Measurements from ENCODE around the gene PRLH. TPM values are rescaled to one million over a fixed set of nuclear protein-coding genes. Genes with fewer than 3 reads are reported as not detected.

Gene PRLH
- total RNA-seq, 1 donor from 2014 or later = not detected

DNA sequence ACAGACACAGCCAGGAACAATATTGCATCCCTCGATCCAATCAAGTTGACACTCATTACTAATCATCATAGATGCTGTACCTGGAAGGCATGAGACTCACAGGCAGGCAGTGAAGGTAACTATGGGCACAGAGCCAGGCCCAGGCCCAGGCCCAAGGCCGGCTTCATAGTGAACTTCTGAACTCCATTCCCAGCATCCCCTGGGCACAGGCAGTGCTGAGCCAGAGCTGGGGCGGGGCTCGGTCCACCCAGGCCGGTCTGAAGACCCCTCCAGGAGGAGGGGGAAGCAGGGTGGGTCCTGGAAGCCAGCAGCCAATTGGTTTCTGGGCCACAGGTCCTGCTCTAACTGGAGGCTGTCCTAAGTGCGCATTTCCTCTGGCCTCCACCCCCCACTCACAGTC is 41.7 kb upstream of the PRLH start:
- H3K36me3 ChIP-seq (ENCODE audit: control insufficient read depth, insufficient read depth, low read length) = peaks cover 1% of the 10 kb centered on the region
- DNase-seq (ENCODE audit: low read depth) = no peak
- no peaks in the 10 kb centered on the region for H3K27me3 ChIP-seq (ENCODE audit: control insufficient read depth, insufficient read depth, low read length)
- H3K4me3 ChIP-seq (ENCODE audit: low read depth, low read length) = no peak overlapping the region
- TF ChIP-seq, protein P1, sequence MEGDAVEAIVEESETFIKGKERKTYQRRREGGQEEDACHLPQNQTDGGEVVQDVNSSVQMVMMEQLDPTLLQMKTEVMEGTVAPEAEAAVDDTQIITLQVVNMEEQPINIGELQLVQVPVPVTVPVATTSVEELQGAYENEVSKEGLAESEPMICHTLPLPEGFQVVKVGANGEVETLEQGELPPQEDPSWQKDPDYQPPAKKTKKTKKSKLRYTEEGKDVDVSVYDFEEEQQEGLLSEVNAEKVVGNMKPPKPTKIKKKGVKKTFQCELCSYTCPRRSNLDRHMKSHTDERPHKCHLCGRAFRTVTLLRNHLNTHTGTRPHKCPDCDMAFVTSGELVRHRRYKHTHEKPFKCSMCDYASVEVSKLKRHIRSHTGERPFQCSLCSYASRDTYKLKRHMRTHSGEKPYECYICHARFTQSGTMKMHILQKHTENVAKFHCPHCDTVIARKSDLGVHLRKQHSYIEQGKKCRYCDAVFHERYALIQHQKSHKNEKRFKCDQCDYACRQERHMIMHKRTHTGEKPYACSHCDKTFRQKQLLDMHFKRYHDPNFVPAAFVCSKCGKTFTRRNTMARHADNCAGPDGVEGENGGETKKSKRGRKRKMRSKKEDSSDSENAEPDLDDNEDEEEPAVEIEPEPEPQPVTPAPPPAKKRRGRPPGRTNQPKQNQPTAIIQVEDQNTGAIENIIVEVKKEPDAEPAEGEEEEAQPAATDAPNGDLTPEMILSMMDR (IDR thresholded peaks at IDR 0.05; ENCODE audit: insufficient read depth, low read length, severe bottlenecking) = no peak
- FAIRE-seq = no peak

DNA sequence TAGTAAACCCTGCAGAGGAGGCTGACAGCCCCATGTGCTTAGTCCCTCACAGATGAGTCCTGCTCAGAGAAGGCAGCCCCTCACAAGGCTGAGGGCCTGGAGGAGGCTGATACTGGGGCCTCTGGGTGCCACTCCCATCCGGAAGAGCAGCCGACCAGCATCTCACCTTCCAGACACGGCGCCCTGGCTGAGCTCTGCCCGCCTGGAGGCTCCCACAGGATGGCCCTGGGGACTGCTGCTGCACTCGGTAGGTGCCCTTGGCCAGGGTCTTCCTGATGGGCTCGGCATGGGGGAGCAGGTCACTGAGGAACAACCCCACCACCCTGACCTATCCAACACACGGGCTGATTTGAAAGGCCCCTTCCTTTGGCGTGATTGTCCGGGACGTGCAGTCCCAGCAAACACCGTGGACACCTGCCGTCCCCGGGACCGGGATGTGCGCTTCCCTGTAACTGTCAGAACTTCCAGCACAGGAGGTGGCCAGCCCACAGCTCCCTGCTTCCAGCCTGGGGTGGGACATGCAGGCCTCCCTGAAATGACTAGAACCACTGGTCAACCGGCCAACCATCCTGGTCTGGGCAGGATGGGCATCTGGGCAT is 40.7 kb upstream of the PRLH start:
- no peak for DNase-seq (ENCODE audit: low read depth)
- Histone ChIP-seq H3K4me3 (ENCODE audit: low read depth, low read length) (no peak overlapping the region), H3K36me3 (ENCODE audit: control insufficient read depth, insufficient read depth, low read length) (peaks cover 1% of the 10 kb centered on the region), H3K27me3 (ENCODE audit: control insufficient read depth, insufficient read depth, low read length) (no peaks in the 10 kb centered on the region)
- FAIRE-seq = no peak
- TF ChIP-seq, protein P1 (IDR thresholded peaks at IDR 0.05; ENCODE audit: insufficient read depth, low read length, severe bottlenecking) = no peak

DNA sequence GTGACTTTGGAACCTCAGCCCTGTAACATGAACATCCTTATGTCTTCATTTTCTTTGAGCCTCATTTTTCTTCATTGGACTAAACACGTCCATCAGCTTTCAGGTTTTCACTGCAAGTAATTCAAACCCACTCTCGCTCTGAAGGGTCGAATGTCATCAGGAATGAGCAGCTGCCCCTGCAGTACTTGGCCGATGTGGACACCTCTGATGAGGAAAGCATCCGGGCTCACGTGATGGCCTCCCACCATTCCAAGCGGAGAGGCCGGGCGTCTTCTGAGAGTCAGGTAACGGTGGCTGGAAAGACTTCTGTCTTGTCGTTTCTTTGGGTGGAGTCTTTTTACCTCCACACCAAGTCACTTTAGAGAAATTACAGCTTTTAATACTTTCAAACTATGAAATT is 39.1 kb upstream of the PRLH start:
- no peak for DNase-seq (ENCODE audit: low read depth)
- Histone ChIP-seq H3K27me3 (ENCODE audit: control insufficient read depth, insufficient read depth, low read length) (no peaks in the 10 kb centered on the region), H3K36me3 (ENCODE audit: control insufficient read depth, insufficient read depth, low read length) (peaks cover 1% of the 10 kb centered on the region), H3K4me3 (ENCODE audit: low read depth, low read length) (no peak overlapping the region)
- no peak for FAIRE-seq
- TF ChIP-seq, protein P1 (IDR thresholded peaks at IDR 0.05; ENCODE audit: insufficient read depth, low read length, severe bottlenecking) = no peak

GRCh38 chr2:237527766-237528165 is 38.6 kb upstream of the PRLH start:
- no peaks in the 10 kb centered on the region for H3K27me3 ChIP-seq (ENCODE audit: control insufficient read depth, insufficient read depth, low read length)
- TF ChIP-seq, protein P1 (IDR thresholded peaks at IDR 0.05; ENCODE audit: insufficient read depth, low read length, severe bottlenecking) = no peak
- H3K4me3 ChIP-seq (ENCODE audit: low read depth, low read length) = no peak overlapping the region
- peaks cover 1% of the 10 kb centered on the region for H3K36me3 ChIP-seq (ENCODE audit: control insufficient read depth, insufficient read depth, low read length)
- DNase-seq (ENCODE audit: low read depth) (no peak), FAIRE-seq (no peak)

DNA sequence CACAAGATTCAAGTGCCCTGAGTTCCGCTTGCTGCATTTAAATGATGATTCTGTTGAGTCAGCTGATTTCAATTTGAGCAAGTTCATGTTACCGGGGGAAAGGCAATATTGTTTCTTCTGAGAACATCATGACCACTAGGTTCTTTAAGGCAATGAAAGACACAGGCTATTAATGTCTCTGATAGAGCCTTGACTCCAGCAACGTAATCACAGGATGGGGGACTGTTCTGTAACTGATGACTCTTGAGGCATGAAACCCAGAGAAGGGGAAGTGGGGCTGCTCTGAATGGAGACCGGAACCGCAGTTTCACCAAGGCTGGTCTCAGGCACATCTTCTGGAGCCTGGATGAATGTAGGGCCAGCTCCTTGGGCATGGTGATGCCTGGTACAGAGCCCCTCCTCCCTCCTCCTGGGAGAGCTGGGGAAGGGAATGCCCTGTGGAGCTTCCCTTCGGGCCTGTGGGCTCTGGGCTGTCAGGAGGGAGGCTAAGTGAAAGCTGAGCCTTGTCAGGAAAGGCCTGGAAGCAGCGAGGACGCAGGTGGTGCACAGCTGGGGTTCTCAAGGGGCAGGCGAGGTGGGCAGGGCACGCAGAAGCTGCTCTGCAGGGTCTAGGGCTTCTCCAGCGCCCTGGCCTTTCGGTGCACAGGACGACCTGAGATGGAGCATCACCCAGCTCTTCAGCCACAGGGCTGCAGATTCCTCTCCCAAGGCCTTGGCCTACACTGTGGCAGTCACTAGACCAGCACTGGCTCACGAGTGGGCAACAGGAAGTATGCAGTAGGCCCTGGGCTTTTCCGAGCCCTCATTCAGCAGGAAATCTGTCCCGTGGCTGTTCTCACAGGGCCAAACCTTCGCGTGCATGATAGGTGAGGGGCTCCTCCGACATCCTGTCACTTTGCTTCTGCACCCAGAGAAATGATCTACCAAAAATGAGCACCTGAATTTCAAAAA is 36.6 kb upstream of the PRLH start:
- Histone ChIP-seq H3K27me3 (ENCODE audit: control insufficient read depth, insufficient read depth, low read length) (no peaks in the 10 kb centered on the region), H3K36me3 (ENCODE audit: control insufficient read depth, insufficient read depth, low read length) (peaks cover 1% of the 10 kb centered on the region), H3K4me3 (ENCODE audit: low read depth, low read length) (no peak overlapping the region)
- FAIRE-seq (peak; percentile 28), DNase-seq (ENCODE audit: low read depth) (no peak)
- TF ChIP-seq, protein P1 (IDR thresholded peaks at IDR 0.05; ENCODE audit: insufficient read depth, low read length, severe bottlenecking) = no peak

All from bronchial epithelial cell (primary cell).